ENCODE data around the gene RAD18.

RAD18 gene

GRCh38 chr3:8974458-8974857, 11.2 kb upstream of the RAD18 start:
- H3K9me2 ChIP-seq (replicated peaks; ENCODE audit: control insufficient read depth, low read length): no peaks in the 10 kb centered on the region
- H3K79me2 ChIP-seq (ENCODE audit: control insufficient read depth, low read length): no peaks in the 10 kb centered on the region
- TF ChIP-seq EZH2phosphoT487 (IDR thresholded peaks at IDR 0.05; ENCODE audit: borderline replicate concordance, low read length) (no peak), CTCF (IDR thresholded peaks at IDR 0.05; ENCODE audit: low read depth, low read length, poor library complexity, severe bottlenecking) (no peak)
- no peak overlapping the region for H3K4me3 ChIP-seq (ENCODE audit: low read length)
- no peaks in the 10 kb centered on the region for H3F3A ChIP-seq (ENCODE audit: control insufficient read depth, insufficient read depth)
- no peaks in the 10 kb centered on the region for H3K36me3 ChIP-seq (ENCODE audit: control insufficient read depth, low read length)
- H3K9me3 ChIP-seq (ENCODE audit: control insufficient read depth, insufficient read depth, low read length): no peaks in the 10 kb centered on the region
- H3K4me1 ChIP-seq (ENCODE audit: control insufficient read depth, low read length): no peaks in the 10 kb centered on the region
- no peaks in the 10 kb centered on the region for H4K20me1 ChIP-seq (ENCODE audit: control insufficient read depth, insufficient read depth, low read depth, low read length)
- peaks cover 17% of the 10 kb centered on the region for H3K27me3 ChIP-seq (ENCODE audit: control insufficient read depth, low read length)
- H3K27ac ChIP-seq (ENCODE audit: low read depth, low read length): no peak overlapping the region
- no peak overlapping the region for H3K4me2 ChIP-seq (ENCODE audit: low read length)

GRCh38 chr3:8972639-8973038, 9.4 kb upstream of the RAD18 start:
- Histone ChIP-seq H3K79me2 (ENCODE audit: control insufficient read depth, low read length) (no peaks in the 10 kb centered on the region), H3K9me2 (replicated peaks; ENCODE audit: control insufficient read depth, low read length) (no peaks in the 10 kb centered on the region), H3F3A (ENCODE audit: control insufficient read depth, insufficient read depth) (no peaks in the 10 kb centered on the region), H3K27me3 (ENCODE audit: control insufficient read depth, low read length) (peaks cover 19% of the 10 kb centered on the region), H4K20me1 (ENCODE audit: control insufficient read depth, insufficient read depth, low read depth, low read length) (no peaks in the 10 kb centered on the region), H3K36me3 (ENCODE audit: control insufficient read depth, low read length) (no peaks in the 10 kb centered on the region), H3K4me1 (ENCODE audit: control insufficient read depth, low read length) (no peaks in the 10 kb centered on the region), H3K9me3 (ENCODE audit: control insufficient read depth, insufficient read depth, low read length) (no peaks in the 10 kb centered on the region), H3K4me3 (ENCODE audit: low read length) (no peak overlapping the region), H3K27ac (ENCODE audit: low read depth, low read length) (no peak overlapping the region), H3K4me2 (ENCODE audit: low read length) (no peak overlapping the region)
- no peak for TF ChIP-seq CTCF (IDR thresholded peaks at IDR 0.05; ENCODE audit: low read depth, low read length, poor library complexity, severe bottlenecking)
- TF ChIP-seq EZH2phosphoT487 (IDR thresholded peaks at IDR 0.05; ENCODE audit: borderline replicate concordance, low read length): no peak

- no peaks in the 10 kb centered on the region for H3K79me2 ChIP-seq (ENCODE audit: control insufficient read depth, low read length)
- no peaks in the 10 kb centered on the region for H3K9me2 ChIP-seq (replicated peaks; ENCODE audit: control insufficient read depth, low read length)
- H3K36me3 ChIP-seq (ENCODE audit: control insufficient read depth, low read length): no peaks in the 10 kb centered on the region
- H3K9me3 ChIP-seq (ENCODE audit: control insufficient read depth, insufficient read depth, low read length): no peaks in the 10 kb centered on the region
- H3K27ac ChIP-seq (ENCODE audit: low read depth, low read length): no peak overlapping the region
- no peaks in the 10 kb centered on the region for H3F3A ChIP-seq (ENCODE audit: control insufficient read depth, insufficient read depth)
- H4K20me1 ChIP-seq (ENCODE audit: control insufficient read depth, insufficient read depth, low read depth, low read length): no peaks in the 10 kb centered on the region
- no peak overlapping the region for H3K4me2 ChIP-seq (ENCODE audit: low read length)
- TF ChIP-seq EZH2phosphoT487 (IDR thresholded peaks at IDR 0.05; ENCODE audit: borderline replicate concordance, low read length): no peak
- peak; percentile 92 for TF ChIP-seq CTCF (IDR thresholded peaks at IDR 0.05; ENCODE audit: low read depth, low read length, poor library complexity, severe bottlenecking)
- H3K4me3 ChIP-seq (ENCODE audit: low read length): no peak overlapping the region
- peaks cover 19% of the 10 kb centered on the region for H3K27me3 ChIP-seq (ENCODE audit: control insufficient read depth, low read length)
- no peaks in the 10 kb centered on the region for H3K4me1 ChIP-seq (ENCODE audit: control insufficient read depth, low read length)
These were observed 7.8 kb upstream of the RAD18 start for GRCh38 chr3:8970971-8971589.
